Measurements from ENCODE around the gene VAV2.

DNA sequence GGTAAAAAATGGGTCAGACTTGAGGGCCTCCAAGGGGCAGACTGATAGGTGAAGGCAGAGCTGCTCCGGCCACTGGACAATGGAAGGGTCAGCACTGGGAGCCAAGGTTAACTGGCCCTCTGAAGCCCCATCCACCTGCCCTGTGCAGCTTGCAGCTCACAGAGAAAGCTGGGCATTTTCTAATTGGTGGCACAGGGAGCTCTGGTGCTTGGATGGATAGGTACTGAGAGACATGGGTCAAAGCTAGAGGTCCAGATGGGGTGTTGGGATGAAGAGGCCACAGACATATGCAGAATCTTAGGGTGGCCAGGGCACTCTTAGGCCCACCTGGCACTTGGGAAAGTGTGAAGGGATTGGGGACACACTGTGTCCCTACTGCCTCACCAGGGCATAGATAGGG is 224.5 kb downstream of the VAV2 start:
- TF ChIP-seq CTCF (IDR thresholded peaks at IDR 0.05; ENCODE audit: low read depth, low read length, missing input control) (no peak), GABPA (IDR thresholded peaks at IDR 0.05 in 1 of 2, conservative IDR thresholded peaks at IDR 0.05 in 1 of 2) (no peak), HNF4G (IDR thresholded peaks at IDR 0.05) (no peak), REST (IDR thresholded peaks at IDR 0.05) (no peak), JUND (IDR thresholded peaks at IDR 0.05) (no peak), ZBTB33 (IDR thresholded peaks at IDR 0.05) (no peak), TAF1 (conservative IDR thresholded peaks at IDR 0.05) (no peak), RAD21 (IDR thresholded peaks at IDR 0.05) (no peak)
- TF ChIP-seq, protein P1, sequence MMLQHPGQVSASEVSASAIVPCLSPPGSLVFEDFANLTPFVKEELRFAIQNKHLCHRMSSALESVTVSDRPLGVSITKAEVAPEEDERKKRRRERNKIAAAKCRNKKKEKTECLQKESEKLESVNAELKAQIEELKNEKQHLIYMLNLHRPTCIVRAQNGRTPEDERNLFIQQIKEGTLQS (IDR thresholded peaks at IDR 0.05) = no peak
- TF ChIP-seq, protein P2, sequence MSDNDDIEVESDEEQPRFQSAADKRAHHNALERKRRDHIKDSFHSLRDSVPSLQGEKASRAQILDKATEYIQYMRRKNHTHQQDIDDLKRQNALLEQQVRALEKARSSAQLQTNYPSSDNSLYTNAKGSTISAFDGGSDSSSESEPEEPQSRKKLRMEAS (IDR thresholded peaks at IDR 0.05) = no peak
